Measurements from ENCODE around the gene NAV3. TPM values are rescaled to one million over a fixed set of nuclear protein-coding genes. Genes with fewer than 3 reads are reported as not detected.

The NAV3 gene
- 23.9 TPM for polyA plus RNA-seq (2013, experiment 1 of 2; ENCODE audit: insufficient read length)
- 19.0 TPM for polyA plus RNA-seq (2013, experiment 2 of 2; ENCODE audit: insufficient read length)

GRCh38 chr12:77830583-77831351 is at the start of gene NAV3:
Gene NAV3, plus strand, starts transcription at chr12:77830894. Its CDS starts 568 bp downstream, at chr12:77831462.
- peak; percentile 42 for DNase-seq

GRCh38 chr12:77782034-77782433 is 48.7 kb upstream of the NAV3 start:
- DNase-seq = no peak

GRCh38 chr12:77782766-77783165 is 47.9 kb upstream of the NAV3 start:
- DNase-seq = no peak

DNA sequence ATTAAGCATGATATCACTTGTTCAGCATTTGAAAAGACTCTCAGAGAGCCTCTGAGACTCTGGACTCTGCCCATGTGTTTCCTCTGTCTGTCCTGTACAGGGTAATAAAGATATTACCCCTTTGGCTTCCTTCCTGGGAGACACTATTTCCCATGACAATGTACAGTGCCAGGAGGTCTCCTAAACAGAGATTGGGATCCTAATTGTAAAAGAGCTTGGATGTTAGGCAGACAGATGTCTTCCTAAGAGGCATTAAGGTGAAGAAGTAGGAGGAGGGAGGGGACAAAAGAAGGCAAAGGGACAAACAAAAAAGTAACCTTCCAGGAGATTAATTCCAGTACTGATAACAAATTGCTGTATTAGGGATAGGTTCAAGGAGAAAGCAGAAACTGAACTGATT is 45.5 kb upstream of the NAV3 start:
- DNase-seq = no peak

DNA sequence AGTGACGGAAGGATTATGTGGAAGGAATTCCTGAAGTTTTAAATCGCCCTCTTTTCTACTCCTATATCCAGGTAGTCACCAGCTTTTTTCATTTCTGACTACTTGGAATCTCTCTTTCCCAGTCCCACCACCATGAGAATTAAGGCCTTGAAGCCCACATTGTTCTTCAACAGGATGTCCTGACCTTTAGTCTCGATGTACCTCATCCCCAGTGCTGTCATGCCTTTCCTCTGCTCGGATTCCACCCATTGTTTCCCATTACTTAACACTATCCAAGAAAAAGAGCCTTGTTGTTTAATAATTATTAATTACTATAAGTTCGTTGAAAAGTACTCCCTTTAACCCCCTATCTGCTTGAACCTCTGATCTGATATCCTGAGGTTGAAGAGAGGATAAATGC is 44.0 kb upstream of the NAV3 start:
- DNase-seq = no peak

DNA sequence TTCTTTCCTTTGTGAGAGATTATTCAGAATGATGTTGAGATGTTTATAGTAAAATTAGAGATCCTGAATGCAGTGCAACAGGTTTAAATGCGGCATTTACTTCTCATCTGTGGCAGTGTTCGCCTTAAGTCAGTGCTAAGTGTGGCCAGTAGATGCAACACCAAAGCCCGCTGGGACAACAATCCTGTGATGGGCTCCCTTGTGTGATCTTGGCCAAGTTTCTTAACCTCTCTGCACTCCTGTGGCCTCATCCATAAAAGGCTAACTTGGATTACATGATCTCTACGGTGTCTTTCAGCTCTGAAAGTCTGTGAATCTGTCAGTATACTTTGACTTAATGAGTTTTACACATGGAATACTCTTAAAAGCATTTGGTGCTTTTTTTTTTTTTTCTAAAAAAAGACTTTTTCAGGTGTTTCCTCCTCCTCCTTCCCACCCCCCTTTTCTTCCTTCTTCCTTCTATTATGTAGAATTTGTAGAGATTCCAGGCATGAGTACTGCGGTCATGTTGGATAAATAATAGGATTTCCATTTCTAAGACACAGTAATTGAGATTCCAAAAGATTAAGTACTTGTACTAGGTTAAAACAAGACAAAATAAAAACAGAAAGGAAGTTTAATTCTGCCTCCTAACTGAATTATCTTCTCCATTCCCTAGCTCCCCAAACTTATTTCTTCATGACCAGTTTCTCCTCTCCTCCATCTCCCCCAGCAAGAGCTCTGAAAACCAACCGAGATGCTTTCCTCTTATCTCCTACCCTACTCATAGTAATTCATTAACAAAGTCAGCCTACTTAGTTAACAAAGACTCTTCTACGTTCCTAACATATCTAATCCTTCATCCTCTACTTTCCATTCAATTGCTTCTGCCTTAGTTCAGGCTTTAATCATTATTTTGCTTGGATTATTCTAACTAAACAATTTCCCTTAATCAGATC is 42.2 kb upstream of the NAV3 start:
- no peak for DNase-seq

DNA sequence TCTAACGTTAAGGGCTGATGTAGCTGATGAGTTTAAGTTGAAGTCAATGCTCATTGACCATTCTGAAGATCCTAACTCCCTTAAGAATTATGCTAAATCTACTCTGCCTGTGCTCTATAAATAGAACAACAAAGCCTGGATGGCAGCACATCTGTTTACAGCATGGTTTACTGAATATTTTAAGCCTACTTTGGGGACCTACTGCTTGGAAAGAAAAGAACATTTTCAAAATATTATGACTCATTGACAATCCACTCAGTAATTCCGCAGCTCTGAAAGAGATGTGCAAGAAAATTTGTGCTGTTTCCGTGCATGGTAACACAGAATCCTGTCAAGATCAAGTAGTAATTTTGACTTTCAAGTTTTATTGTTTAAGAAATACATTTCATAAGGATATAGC is 35.0 kb upstream of the NAV3 start:
- DNase-seq = peak; percentile 14

GRCh38 chr12:77796775-77797174 is 33.9 kb upstream of the NAV3 start:
- DNase-seq = peak; percentile 40

DNA sequence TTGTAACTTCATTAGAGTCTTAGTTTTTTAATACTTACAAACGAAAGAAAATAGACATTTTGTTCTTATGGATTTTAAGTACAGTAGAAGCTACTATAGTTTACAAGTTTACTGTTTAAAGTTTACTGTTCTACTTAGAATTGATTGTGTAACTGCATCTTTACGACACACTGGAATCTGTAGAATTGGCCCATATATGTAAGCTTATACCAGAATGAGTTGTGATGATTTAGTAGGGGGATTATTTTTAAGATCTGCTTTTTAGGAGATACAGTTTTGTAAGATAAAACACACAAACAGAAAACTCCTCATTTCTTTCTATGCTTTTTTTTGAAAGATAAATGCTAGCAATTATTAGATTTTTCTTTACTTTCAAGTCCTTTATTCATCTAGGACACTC is 30.2 kb upstream of the NAV3 start:
- no peak for DNase-seq

DNA sequence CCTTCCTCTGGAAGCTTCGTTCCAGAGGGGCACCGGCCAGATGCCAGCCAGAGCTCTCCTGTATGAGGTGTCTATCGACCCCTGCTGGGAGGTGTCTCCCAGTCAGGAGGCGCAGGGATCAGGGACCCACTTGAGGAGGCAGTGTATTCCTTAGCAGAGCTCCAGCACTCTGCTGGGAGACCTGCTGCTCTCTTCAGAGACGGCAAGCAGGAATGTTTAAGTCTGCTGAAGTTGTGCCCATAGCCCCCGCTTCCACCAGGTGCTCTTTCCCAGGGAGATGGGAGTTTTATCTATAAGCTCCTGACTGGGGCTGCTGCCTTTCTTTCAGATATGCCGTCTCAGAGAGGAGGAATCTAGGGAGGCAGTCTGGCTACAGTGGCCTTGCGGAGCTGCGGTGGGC is 22.2 kb upstream of the NAV3 start:
- DNase-seq = no peak

GRCh38 chr12:77813558-77813957 is 17.1 kb upstream of the NAV3 start:
- DNase-seq = no peak

GRCh38 chr12:77814386-77814785 is 16.3 kb upstream of the NAV3 start:
- DNase-seq = no peak

GRCh38 chr12:77816196-77816595 is 14.5 kb upstream of the NAV3 start:
- DNase-seq = no peak

GRCh38 chr12:77817276-77817675 is 13.4 kb upstream of the NAV3 start:
- DNase-seq = no peak

DNA sequence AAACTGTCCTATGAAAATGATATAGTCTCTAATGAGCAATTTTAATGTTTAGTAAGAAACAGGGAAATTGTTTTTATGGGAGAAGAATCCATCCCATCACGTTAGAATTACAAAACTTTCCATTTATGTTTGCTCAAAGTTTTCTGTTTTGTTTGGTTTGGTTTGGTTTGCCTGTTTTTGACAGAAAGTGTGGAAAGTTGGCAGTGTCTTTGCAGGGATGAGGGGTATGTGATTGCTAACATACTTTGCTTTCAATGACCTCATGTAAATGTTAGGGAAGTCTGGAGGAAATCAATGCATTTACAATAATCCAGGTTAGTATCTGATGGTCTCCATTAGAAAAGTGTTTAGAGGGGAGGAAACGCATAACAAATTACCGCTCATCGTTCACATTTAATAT is 12.3 kb upstream of the NAV3 start:
- DNase-seq = no peak

DNA sequence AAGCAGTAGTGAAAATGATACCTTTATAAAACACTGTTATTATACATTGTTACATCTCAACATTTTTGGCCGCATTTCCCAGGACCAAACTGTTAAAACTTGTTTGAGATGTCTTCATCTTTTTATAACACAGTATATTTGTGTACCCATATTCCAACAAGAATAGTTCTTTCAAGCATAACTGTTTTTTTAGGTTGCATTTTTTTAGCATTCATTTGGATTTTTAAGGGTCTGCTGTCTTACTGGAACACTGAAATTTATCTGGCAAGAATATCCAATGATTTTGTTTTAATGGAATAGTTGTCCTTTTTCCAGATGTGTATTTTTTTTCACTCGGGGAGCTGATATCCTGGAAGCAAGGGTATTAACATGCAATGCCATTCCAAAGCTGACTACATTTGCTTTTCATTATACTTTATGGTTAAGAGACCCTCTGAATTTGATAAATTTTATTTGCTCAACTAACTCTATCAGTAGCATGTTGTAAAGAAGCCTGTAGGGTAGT is 8.9 kb upstream of the NAV3 start:
- DNase-seq = no peak

DNA sequence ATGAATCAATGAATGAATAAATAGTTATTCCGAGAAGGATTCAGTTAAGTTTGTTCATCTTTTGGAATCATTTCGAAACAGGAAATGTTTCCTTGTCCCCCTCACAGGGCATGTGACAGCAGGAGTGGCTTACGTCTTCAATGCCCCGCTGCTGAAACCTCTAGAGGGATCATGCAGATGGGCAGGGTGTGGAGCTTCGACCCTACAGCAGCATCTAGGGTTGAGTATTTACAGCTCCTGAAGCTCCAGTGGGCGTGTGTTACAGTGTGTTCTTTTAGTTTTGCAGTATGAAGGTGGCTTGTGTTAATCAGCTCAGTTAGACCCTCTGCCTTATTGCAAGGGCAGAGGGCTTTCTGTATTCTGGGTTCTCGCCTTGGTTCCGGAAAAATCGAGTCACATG is 2.6 kb downstream of the NAV3 start:
- DNase-seq = no peak

DNA sequence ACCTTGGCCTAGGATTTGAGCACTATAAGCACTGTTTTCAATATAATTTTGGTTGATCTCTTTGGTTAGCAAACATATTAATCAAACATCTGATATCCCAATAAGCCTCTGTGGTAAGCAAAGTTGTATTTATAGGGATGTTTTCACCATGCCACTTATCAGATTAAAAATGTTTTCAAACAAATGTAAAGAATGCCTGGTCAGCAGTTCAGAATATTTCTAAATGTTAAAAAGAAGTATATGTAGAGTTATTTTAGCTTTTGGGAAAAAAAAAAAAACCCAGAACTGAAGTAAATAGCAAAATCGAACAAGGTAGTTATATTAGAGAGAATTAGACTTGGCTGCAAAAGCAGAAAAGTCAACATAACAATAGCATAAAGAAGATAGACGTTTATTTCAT is 3.9 kb downstream of the NAV3 start:
- DNase-seq = no peak

- no peak for DNase-seq
Measured at GRCh38 chr12:77835969-77836368, 5.3 kb downstream of the NAV3 start.

GRCh38 chr12:77837876-77838291 is 7.2 kb downstream of the NAV3 start:
- DNase-seq = no peak

- no peak for DNase-seq
Measured at GRCh38 chr12:77841521-77841920, 10.8 kb downstream of the NAV3 start.

- no peak for DNase-seq
Measured at GRCh38 chr12:77842430-77842829, 11.7 kb downstream of the NAV3 start.

DNA sequence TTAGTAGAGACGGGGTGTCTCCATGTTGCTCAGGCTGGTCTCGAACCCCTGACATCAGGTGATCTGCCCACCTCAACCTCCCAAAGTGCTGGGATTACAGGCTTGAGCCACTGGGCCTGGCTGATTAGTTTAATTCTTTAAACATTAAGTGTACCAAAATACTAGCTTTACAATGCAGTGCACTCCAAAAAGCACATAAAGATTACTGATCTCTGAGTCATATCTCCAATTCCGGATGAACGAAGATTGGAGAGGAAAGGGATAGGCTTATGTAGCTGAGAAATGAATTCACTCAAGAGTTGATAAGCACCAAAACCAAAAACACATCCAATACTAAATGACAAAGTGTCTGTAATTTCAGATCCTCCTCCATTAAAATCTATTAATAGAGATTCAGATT is 15.1 kb downstream of the NAV3 start:
- peak; percentile 71 for DNase-seq

All from fibroblast of skin of abdomen (primary cell).